DOHH2 (cell line): Measurements from ENCODE around the gene SGPL1.

Experiments
- H3F3A ChIP-seq: fragments of 200-600 bp; sonication (generic), shearing (Covaris generic); 2 replicates; pipeline ENCODE4 v1.6.0; 2016; ENCODE audit warnings: antibody characterized with exemption, mild to moderate bottlenecking; ENCODE audit not compliant: control insufficient read depth, insufficient read depth
- H3K27ac ChIP-seq: fragments of 200-600 bp; sonication (generic); 2 replicates; pipeline ENCODE4 v1.5.1; 2014; ENCODE audit warnings: low read depth, mild to moderate bottlenecking, low read length, moderate library complexity
- H3K27me3 ChIP-seq: fragments of 200-600 bp; sonication (generic); 2 replicates; pipeline ENCODE4 v1.6.1; 2014; ENCODE audit warnings: mild to moderate bottlenecking, low read length, mixed read lengths; ENCODE audit not compliant: control insufficient read depth
- H3K36me3 ChIP-seq: fragments of 200-600 bp; sonication (generic); 2 replicates; pipeline ENCODE4 v1.6.1; 2014; ENCODE audit warnings: mild to moderate bottlenecking, low read length, moderate library complexity, mixed read lengths; ENCODE audit not compliant: control insufficient read depth
- H3K4me1 ChIP-seq: fragments of 200-600 bp; sonication (generic); 2 replicates; pipeline ENCODE4 v1.6.1; 2014; ENCODE audit warnings: mild to moderate bottlenecking, low read length, mixed read lengths; ENCODE audit not compliant: control insufficient read depth
- H3K4me2 ChIP-seq: fragments of 200-600 bp; sonication (generic); 2 replicates; pipeline ENCODE4 v1.6.0; 2014; ENCODE audit warnings: mild to moderate bottlenecking, low read length, moderate library complexity
- H3K4me3 ChIP-seq: fragments of 200-600 bp; sonication (generic); 2 replicates; pipeline ENCODE4 v1.5.1; 2014; ENCODE audit warnings: mild to moderate bottlenecking, low read length, mixed read lengths
- H3K79me2 ChIP-seq: fragments of 200-600 bp; sonication (generic); 2 replicates; pipeline ENCODE4 v1.6.1; 2014; ENCODE audit warnings: mild to moderate bottlenecking, low read length, mixed read lengths; ENCODE audit not compliant: control insufficient read depth
- H3K9me2 ChIP-seq: fragments of 200-600 bp; sonication (generic); replicated peaks from 2 replicates; pipeline ENCODE4 v1.6.1; 2014; ENCODE audit warnings: mild to moderate bottlenecking, low read length, mixed read lengths; ENCODE audit not compliant: control insufficient read depth
- H3K9me3 ChIP-seq: fragments of 200-600 bp; sonication (generic); 2 replicates; pipeline ENCODE4 v1.6.1; 2014; ENCODE audit warnings: antibody characterized with exemption, low read length, mixed read lengths; ENCODE audit not compliant: control insufficient read depth, insufficient read depth
- H4K20me1 ChIP-seq: fragments of 200-600 bp; sonication (generic); 2 replicates; pipeline ENCODE4 v1.6.0; 2014; ENCODE audit warnings: low read depth, mild to moderate bottlenecking, antibody characterized with exemption, low read length, moderate library complexity; ENCODE audit not compliant: control insufficient read depth, insufficient read depth
- CTCF ChIP-seq: fragments of 200-600 bp; sonication (generic); IDR thresholded peaks from one replicate; pipeline ENCODE4 v1.5.1; 2014; ENCODE audit warnings: antibody characterized with exemption, mild to moderate bottlenecking, low read depth, low read length; ENCODE audit not compliant: poor library complexity, severe bottlenecking
- EZH2phosphoT487 ChIP-seq: fragments of 200-600 bp; sonication (generic); IDR thresholded peaks from 2 replicates; pipeline ENCODE4 v1.6.1; 2017; ENCODE audit warnings: borderline replicate concordance, mild to moderate bottlenecking, antibody characterized with exemption, low read length, moderate library complexity, mixed read lengths

The SGPL1 gene

GRCh38 chr10:70773461-70773860 is 42.3 kb upstream of the SGPL1 start:
- H4K20me1 ChIP-seq: no peaks in the 10 kb centered on the region
- no peaks in the 10 kb centered on the region for H3K79me2 ChIP-seq
- H3K36me3 ChIP-seq: no peaks in the 10 kb centered on the region
- H3K4me1 ChIP-seq: no peaks in the 10 kb centered on the region
- H3K4me3 ChIP-seq: no peak overlapping the region
- no peaks in the 10 kb centered on the region; the same call in 1 of the 2 replicates for H3K27me3 ChIP-seq
- no peaks in the 10 kb centered on the region for H3F3A ChIP-seq
- no peak overlapping the region for H3K4me2 ChIP-seq
- H3K9me3 ChIP-seq: no peaks in the 10 kb centered on the region
- H3K27ac ChIP-seq: no peak overlapping the region
- TF ChIP-seq CTCF: no peak
- TF ChIP-seq EZH2phosphoT487: no peak
- H3K9me2 ChIP-seq: no peaks in the 10 kb centered on the region

- H3K79me2 ChIP-seq: no peaks in the 10 kb centered on the region
- no peaks in the 10 kb centered on the region for H3K27me3 ChIP-seq
- no peaks in the 10 kb centered on the region for H3F3A ChIP-seq
- no peak for TF ChIP-seq CTCF
- no peak for TF ChIP-seq EZH2phosphoT487
- no peaks in the 10 kb centered on the region for H4K20me1 ChIP-seq
- no peak overlapping the region for H3K27ac ChIP-seq
- H3K4me1 ChIP-seq: no peaks in the 10 kb centered on the region
- H3K36me3 ChIP-seq: no peaks in the 10 kb centered on the region
- H3K4me3 ChIP-seq: no peak overlapping the region
- H3K9me2 ChIP-seq: no peaks in the 10 kb centered on the region
- H3K4me2 ChIP-seq: no peak overlapping the region
- H3K9me3 ChIP-seq: no peaks in the 10 kb centered on the region
These were observed 41.6 kb upstream of the SGPL1 start for GRCh38 chr10:70773965-70774809.

GRCh38 chr10:70774810-70775678 is 40.7 kb upstream of the SGPL1 start:
- H3K27me3 ChIP-seq: no peaks in the 10 kb centered on the region
- no peaks in the 10 kb centered on the region for H3F3A ChIP-seq
- no peaks in the 10 kb centered on the region for H3K36me3 ChIP-seq
- TF ChIP-seq CTCF: no peak
- no peak for TF ChIP-seq EZH2phosphoT487
- H3K4me2 ChIP-seq: no peak overlapping the region
- no peak overlapping the region for H3K27ac ChIP-seq
- no peaks in the 10 kb centered on the region for H3K79me2 ChIP-seq
- H4K20me1 ChIP-seq: no peaks in the 10 kb centered on the region
- no peak overlapping the region for H3K4me3 ChIP-seq
- H3K4me1 ChIP-seq: no peaks in the 10 kb centered on the region
- no peaks in the 10 kb centered on the region for H3K9me3 ChIP-seq
- H3K9me2 ChIP-seq: no peaks in the 10 kb centered on the region
